ENCODE results near the gene DPM1. TPM values are rescaled to one million over a fixed set of nuclear protein-coding genes. Genes with fewer than 3 reads are reported as not detected.

The DPM1 gene
- total RNA-seq, 1 experiment from 2014 or later: 57.8 TPM

DNA sequence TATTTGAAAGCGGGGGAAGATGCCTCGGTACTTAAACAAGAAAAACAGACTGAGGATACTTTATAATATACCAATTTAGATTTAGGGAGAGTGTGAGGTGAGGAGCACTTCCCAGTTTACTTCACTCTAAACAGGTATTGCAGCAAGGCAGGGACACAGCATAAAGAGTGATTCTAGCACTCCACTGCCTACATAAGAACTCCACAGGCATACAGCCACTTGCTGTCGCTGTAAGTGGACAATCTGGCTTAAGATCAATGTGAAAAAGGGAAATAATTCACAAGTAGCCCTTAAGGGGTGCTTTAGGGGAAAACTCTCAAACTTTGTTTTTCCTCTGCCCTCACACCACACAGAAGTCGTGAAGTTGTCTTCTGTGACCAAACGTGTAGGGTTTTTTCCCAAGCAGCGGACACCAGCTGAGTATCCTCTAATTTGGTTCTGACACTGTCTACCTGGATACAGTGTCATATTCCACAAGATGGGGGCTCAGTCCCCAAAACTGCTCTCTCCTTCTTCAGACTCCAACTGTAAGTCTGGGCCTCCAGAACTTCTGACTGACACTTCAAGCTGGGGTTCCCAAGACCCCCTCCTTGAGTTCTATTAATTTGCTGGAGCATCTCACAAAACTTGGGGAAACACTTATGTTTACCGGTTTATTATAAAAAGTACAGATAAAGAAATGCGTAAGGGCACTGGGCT, 36.4 kb downstream of the DPM1 start:
- H3K9me3 Mint-ChIP-seq: no peaks in the 10 kb centered on the region
- DNase-seq (ENCODE audit: low spot score) (no peak), ATAC-seq (no peak)
- peaks cover 77% of the 10 kb centered on the region for H3K4me1 Mint-ChIP-seq
- no peak overlapping the region for H3K4me3 Mint-ChIP-seq
- peak overlapping the region; percentile 83 for H3K27ac Mint-ChIP-seq
- peaks cover 31% of the 10 kb centered on the region for H3K36me3 Mint-ChIP-seq
- H3K27me3 Mint-ChIP-seq (ENCODE audit: low read depth): no peaks in the 10 kb centered on the region
- ChIA-PET POLR2A (interaction anchor here (0.7 to 1.6 kb wide), 4 partner anchors 11 to 524 kb away, joined by 3 to 8 read pairs (median 4); no protein-coding TSS in a partner anchor), CTCF (interaction anchor here (1.4 to 7.3 kb wide), 2 partner anchors 103 to 128 kb away, joined by 4 to 55 read pairs; partner anchors contain the start of gene BCAS4)
- TF ChIP-seq, protein P1, sequence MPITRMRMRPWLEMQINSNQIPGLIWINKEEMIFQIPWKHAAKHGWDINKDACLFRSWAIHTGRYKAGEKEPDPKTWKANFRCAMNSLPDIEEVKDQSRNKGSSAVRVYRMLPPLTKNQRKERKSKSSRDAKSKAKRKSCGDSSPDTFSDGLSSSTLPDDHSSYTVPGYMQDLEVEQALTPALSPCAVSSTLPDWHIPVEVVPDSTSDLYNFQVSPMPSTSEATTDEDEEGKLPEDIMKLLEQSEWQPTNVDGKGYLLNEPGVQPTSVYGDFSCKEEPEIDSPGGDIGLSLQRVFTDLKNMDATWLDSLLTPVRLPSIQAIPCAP (CRISPR knock-in tag; IDR thresholded peaks at IDR 0.05): no peak
- TF ChIP-seq, protein P2, sequence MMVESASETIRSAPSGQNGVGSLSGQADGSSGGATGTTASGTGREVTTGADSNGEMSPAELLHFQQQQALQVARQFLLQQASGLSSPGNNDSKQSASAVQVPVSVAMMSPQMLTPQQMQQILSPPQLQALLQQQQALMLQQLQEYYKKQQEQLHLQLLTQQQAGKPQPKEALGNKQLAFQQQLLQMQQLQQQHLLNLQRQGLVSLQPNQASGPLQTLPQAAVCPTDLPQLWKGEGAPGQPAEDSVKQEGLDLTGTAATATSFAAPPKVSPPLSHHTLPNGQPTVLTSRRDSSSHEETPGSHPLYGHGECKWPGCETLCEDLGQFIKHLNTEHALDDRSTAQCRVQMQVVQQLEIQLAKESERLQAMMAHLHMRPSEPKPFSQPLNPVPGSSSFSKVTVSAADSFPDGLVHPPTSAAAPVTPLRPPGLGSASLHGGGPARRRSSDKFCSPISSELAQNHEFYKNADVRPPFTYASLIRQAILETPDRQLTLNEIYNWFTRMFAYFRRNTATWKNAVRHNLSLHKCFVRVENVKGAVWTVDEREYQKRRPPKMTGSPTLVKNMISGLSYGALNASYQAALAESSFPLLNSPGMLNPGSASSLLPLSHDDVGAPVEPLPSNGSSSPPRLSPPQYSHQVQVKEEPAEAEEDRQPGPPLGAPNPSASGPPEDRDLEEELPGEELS (CRISPR knock-in tag; IDR thresholded peaks at IDR 0.05): no peak
- TF ChIP-seq, protein P3, sequence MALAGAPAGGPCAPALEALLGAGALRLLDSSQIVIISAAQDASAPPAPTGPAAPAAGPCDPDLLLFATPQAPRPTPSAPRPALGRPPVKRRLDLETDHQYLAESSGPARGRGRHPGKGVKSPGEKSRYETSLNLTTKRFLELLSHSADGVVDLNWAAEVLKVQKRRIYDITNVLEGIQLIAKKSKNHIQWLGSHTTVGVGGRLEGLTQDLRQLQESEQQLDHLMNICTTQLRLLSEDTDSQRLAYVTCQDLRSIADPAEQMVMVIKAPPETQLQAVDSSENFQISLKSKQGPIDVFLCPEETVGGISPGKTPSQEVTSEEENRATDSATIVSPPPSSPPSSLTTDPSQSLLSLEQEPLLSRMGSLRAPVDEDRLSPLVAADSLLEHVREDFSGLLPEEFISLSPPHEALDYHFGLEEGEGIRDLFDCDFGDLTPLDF (CRISPR knock-in tag; IDR thresholded peaks at IDR 0.05): no peak
- TF ChIP-seq NFATC4 (CRISPR knock-in tag; IDR thresholded peaks at IDR 0.05): no peak
- TF ChIP-seq CREM (CRISPR knock-in tag; IDR thresholded peaks at IDR 0.05): no peak
- TF ChIP-seq, protein P4, sequence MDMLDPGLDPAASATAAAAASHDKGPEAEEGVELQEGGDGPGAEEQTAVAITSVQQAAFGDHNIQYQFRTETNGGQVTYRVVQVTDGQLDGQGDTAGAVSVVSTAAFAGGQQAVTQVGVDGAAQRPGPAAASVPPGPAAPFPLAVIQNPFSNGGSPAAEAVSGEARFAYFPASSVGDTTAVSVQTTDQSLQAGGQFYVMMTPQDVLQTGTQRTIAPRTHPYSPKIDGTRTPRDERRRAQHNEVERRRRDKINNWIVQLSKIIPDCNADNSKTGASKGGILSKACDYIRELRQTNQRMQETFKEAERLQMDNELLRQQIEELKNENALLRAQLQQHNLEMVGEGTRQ (CRISPR knock-in tag; IDR thresholded peaks at IDR 0.05): no peak
- TF ChIP-seq ZNF416 (CRISPR knock-in tag; IDR thresholded peaks at IDR 0.05): no peak
- TF ChIP-seq, protein P5, sequence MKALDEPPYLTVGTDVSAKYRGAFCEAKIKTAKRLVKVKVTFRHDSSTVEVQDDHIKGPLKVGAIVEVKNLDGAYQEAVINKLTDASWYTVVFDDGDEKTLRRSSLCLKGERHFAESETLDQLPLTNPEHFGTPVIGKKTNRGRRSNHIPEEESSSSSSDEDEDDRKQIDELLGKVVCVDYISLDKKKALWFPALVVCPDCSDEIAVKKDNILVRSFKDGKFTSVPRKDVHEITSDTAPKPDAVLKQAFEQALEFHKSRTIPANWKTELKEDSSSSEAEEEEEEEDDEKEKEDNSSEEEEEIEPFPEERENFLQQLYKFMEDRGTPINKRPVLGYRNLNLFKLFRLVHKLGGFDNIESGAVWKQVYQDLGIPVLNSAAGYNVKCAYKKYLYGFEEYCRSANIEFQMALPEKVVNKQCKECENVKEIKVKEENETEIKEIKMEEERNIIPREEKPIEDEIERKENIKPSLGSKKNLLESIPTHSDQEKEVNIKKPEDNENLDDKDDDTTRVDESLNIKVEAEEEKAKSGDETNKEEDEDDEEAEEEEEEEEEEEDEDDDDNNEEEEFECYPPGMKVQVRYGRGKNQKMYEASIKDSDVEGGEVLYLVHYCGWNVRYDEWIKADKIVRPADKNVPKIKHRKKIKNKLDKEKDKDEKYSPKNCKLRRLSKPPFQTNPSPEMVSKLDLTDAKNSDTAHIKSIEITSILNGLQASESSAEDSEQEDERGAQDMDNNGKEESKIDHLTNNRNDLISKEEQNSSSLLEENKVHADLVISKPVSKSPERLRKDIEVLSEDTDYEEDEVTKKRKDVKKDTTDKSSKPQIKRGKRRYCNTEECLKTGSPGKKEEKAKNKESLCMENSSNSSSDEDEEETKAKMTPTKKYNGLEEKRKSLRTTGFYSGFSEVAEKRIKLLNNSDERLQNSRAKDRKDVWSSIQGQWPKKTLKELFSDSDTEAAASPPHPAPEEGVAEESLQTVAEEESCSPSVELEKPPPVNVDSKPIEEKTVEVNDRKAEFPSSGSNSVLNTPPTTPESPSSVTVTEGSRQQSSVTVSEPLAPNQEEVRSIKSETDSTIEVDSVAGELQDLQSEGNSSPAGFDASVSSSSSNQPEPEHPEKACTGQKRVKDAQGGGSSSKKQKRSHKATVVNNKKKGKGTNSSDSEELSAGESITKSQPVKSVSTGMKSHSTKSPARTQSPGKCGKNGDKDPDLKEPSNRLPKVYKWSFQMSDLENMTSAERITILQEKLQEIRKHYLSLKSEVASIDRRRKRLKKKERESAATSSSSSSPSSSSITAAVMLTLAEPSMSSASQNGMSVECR (CRISPR knock-in tag; IDR thresholded peaks at IDR 0.05; ENCODE audit: borderline replicate concordance): no peak
- no peak for TF ChIP-seq ZNF317 (CRISPR knock-in tag; IDR thresholded peaks at IDR 0.05; ENCODE audit: borderline replicate concordance, low read depth)
- TF ChIP-seq, protein P6, sequence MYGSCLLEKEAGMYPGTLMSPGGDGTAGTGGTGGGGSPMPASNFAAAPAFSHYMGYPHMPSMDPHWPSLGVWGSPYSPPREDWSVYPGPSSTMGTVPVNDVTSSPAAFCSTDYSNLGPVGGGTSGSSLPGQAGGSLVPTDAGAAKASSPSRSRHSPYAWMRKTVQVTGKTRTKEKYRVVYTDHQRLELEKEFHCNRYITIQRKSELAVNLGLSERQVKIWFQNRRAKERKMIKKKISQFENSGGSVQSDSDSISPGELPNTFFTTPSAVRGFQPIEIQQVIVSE (CRISPR knock-in tag; IDR thresholded peaks at IDR 0.05; ENCODE audit: borderline replicate concordance): no peak
- no peak for TF ChIP-seq NFYB (CRISPR knock-in tag; conservative IDR thresholded peaks at IDR 0.05; ENCODE audit: low read depth)

DNA sequence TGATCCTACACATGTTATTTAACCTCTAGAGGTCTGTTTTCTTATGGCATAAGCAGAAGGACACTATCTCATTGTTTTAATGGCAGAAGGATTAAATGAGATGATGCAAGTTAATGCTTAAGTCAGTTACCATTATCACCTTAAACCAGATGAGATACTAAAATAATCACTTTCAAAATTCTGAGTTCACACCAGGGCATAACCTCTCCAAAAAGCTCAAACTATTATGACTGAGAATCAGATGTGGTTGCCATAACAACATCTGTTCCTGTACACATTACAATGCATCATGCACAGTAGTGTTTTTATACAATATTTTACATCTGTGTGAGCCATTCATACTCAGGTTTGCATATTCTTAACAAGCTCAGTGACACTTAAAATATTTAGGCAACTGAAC, 37.3 kb downstream of the DPM1 start:
- no peak overlapping the region for H3K4me3 Mint-ChIP-seq
- POLR2A ChIA-PET: interaction anchor here (0.6 to 1.6 kb wide), 3 partner anchors 8 to 37 kb away, joined by 3 to 5 read pairs (median 3); no protein-coding TSS in a partner anchor
- H3K27ac Mint-ChIP-seq: no peak overlapping the region
- peaks cover 80% of the 10 kb centered on the region for H3K4me1 Mint-ChIP-seq
- peaks cover 27% of the 10 kb centered on the region for H3K36me3 Mint-ChIP-seq
- no peaks in the 10 kb centered on the region for H3K27me3 Mint-ChIP-seq (ENCODE audit: low read depth)
- DNase-seq (ENCODE audit: low spot score) (no peak), ATAC-seq (no peak)
- H3K9me3 Mint-ChIP-seq: no peaks in the 10 kb centered on the region
- CTCF ChIA-PET: interaction anchor here (1.8 to 7.3 kb wide), 3 partner anchors 8 to 127 kb away, joined by 7 to 55 read pairs (median 17); partner anchors contain the start of genes ADNP and BCAS4
- TF ChIP-seq, protein P7, sequence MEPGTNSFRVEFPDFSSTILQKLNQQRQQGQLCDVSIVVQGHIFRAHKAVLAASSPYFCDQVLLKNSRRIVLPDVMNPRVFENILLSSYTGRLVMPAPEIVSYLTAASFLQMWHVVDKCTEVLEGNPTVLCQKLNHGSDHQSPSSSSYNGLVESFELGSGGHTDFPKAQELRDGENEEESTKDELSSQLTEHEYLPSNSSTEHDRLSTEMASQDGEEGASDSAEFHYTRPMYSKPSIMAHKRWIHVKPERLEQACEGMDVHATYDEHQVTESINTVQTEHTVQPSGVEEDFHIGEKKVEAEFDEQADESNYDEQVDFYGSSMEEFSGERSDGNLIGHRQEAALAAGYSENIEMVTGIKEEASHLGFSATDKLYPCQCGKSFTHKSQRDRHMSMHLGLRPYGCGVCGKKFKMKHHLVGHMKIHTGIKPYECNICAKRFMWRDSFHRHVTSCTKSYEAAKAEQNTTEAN (CRISPR knock-in tag; IDR thresholded peaks at IDR 0.05): no peak
- TF ChIP-seq MYBL2 (CRISPR knock-in tag; IDR thresholded peaks at IDR 0.05) (no peak), RELA (CRISPR knock-in tag; IDR thresholded peaks at IDR 0.05; ENCODE audit: borderline replicate concordance) (no peak), NFE2L1 (CRISPR knock-in tag; IDR thresholded peaks at IDR 0.05) (no peak)
- TF ChIP-seq, protein P8, sequence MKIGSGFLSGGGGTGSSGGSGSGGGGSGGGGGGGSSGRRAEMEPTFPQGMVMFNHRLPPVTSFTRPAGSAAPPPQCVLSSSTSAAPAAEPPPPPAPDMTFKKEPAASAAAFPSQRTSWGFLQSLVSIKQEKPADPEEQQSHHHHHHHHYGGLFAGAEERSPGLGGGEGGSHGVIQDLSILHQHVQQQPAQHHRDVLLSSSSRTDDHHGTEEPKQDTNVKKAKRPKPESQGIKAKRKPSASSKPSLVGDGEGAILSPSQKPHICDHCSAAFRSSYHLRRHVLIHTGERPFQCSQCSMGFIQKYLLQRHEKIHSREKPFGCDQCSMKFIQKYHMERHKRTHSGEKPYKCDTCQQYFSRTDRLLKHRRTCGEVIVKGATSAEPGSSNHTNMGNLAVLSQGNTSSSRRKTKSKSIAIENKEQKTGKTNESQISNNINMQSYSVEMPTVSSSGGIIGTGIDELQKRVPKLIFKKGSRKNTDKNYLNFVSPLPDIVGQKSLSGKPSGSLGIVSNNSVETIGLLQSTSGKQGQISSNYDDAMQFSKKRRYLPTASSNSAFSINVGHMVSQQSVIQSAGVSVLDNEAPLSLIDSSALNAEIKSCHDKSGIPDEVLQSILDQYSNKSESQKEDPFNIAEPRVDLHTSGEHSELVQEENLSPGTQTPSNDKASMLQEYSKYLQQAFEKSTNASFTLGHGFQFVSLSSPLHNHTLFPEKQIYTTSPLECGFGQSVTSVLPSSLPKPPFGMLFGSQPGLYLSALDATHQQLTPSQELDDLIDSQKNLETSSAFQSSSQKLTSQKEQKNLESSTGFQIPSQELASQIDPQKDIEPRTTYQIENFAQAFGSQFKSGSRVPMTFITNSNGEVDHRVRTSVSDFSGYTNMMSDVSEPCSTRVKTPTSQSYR (CRISPR knock-in tag; IDR thresholded peaks at IDR 0.05): no peak
- TF ChIP-seq, protein P6 (CRISPR knock-in tag; IDR thresholded peaks at IDR 0.05; ENCODE audit: borderline replicate concordance): no peak
- TF ChIP-seq, protein P9, sequence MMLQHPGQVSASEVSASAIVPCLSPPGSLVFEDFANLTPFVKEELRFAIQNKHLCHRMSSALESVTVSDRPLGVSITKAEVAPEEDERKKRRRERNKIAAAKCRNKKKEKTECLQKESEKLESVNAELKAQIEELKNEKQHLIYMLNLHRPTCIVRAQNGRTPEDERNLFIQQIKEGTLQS (CRISPR knock-in tag; conservative IDR thresholded peaks at IDR 0.05): no peak

All from WTC11 (cell line).